Thyroid gland (tissue), 4 donors: ENCODE measurements around the gene DUSP12. TPM values are rescaled to one million over a fixed set of nuclear protein-coding genes. Genes with fewer than 3 reads are reported as not detected.

ENCODE experiments used
- DNase-seq, 2 donors: peaks; one replicate each; pipeline ENCODE4 v3.0.0-alpha.2; 2019
- H3K27ac ChIP-seq, 3 donors: fragments of 200-600 bp; sonication (generic); 1 replicate in 2 of 3; 2 replicates in 1 of 3; pipeline ENCODE4 v1.5.1; 2016 to 2019; ENCODE audit warnings: mild to moderate bottlenecking in 1 of 3, moderate library complexity in 1 of 3
- H3K27me3 ChIP-seq: fragments of 200-600 bp; sonication (generic); one replicate; pipeline ENCODE4 v1.5.1; 2019
- H3K36me3 ChIP-seq, 2 donors: fragments of 200-600 bp; sonication (generic); one replicate each; pipeline ENCODE4 v1.5.1; 2016 to 2019
- H3K4me1 ChIP-seq, 2 donors: fragments of 200-600 bp; sonication (generic); one replicate each; pipeline ENCODE4 v1.5.1; 2017 to 2019
- H3K4me3 ChIP-seq, 3 donors: fragments of 200-600 bp; sonication (generic); replicated peaks in 1 of 3; 1 replicate in 2 of 3; 2 replicates in 1 of 3; pipeline ENCODE4 v1.5.1; 2016; ENCODE audit warnings: mild to moderate bottlenecking in 1 of 3
- H3K9me3 ChIP-seq: fragments of 200-600 bp; sonication (generic); one replicate; pipeline ENCODE4 v1.5.1; 2017
- POLR2A ChIP-seq, 2 donors: fragments of 450-650 bp; IDR thresholded peaks; one replicate each; pipeline ENCODE4 v1.6.1; 2017; ENCODE audit warnings: antibody characterized with exemption in 2 of 2, mild to moderate bottlenecking in 2 of 2, moderate library complexity in 1 of 2
- WGBS, 2 donors: methylation state at CpG; one replicate each; pipeline ENCODE4 v1.1.5; 2017; 5-methylcytosine and 5-hydroxymethylcytosine counted together
- intact Hi-C: fragments of 100-400 bp; cut with DNase I; formaldehyde crosslinking; loops from one replicate; pipeline ENCODE4 v1.15.1; 2023
- total RNA-seq, 4 donors: library from RNA; depleted of rRNA; stranded (reverse); fragments of >200 nt; gene quantifications; one replicate each; pipeline ENCODE4 v1.2.3, GENCODE V29; 2016
- TF ChIP-seq, protein P1 (sequence below), 6 experiments: fragments of 200-600 bp in 3 of 6; fragments of 450-650 bp in 3 of 6; sonication (generic) in 3 of 6; IDR thresholded peaks; one replicate each; pipeline ENCODE4 v1.5.1; 2016 to 2019; ENCODE audit warnings: antibody characterized with exemption in 6 of 6, mild to moderate bottlenecking in 2 of 6, inconsistent platforms in 1 of 6, moderate library complexity in 1 of 6

DUSP12 gene, protein sequence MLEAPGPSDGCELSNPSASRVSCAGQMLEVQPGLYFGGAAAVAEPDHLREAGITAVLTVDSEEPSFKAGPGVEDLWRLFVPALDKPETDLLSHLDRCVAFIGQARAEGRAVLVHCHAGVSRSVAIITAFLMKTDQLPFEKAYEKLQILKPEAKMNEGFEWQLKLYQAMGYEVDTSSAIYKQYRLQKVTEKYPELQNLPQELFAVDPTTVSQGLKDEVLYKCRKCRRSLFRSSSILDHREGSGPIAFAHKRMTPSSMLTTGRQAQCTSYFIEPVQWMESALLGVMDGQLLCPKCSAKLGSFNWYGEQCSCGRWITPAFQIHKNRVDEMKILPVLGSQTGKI
- 10 to 100 TPM; 36.6 to 53.7 (median 39.8) TPM for total RNA-seq

- no peaks in the 10 kb centered on the region for H3K9me3 ChIP-seq
- 1 to 6% methylated on average over 16 to 33 of the region's 65 CpGs for whole genome bisulfite sequencing, 2 donors
- peaks cover 25 to 27% of the 10 kb centered on the region in 2 donors for H3K36me3 ChIP-seq
- H3K4me1 ChIP-seq = peaks cover 7 to 9% of the 10 kb centered on the region in 2 donors
- H3K27ac ChIP-seq = peak within 1 kb of the TSS; percentile 27 to 88 (median 87)
- peak in 1 of 2 donors; percentile 59 for TF ChIP-seq POLR2A (IDR thresholded peaks at IDR 0.05)
- TF ChIP-seq, protein P1, sequence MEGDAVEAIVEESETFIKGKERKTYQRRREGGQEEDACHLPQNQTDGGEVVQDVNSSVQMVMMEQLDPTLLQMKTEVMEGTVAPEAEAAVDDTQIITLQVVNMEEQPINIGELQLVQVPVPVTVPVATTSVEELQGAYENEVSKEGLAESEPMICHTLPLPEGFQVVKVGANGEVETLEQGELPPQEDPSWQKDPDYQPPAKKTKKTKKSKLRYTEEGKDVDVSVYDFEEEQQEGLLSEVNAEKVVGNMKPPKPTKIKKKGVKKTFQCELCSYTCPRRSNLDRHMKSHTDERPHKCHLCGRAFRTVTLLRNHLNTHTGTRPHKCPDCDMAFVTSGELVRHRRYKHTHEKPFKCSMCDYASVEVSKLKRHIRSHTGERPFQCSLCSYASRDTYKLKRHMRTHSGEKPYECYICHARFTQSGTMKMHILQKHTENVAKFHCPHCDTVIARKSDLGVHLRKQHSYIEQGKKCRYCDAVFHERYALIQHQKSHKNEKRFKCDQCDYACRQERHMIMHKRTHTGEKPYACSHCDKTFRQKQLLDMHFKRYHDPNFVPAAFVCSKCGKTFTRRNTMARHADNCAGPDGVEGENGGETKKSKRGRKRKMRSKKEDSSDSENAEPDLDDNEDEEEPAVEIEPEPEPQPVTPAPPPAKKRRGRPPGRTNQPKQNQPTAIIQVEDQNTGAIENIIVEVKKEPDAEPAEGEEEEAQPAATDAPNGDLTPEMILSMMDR (IDR thresholded peaks at IDR 0.05) = peak in 1 of 6 experiments; percentile 7
- intact Hi-C loops = loop anchor here (10.0 kb wide), 1 partner anchor 265 kb away; no protein-coding TSS in a partner anchor
- H3K27me3 ChIP-seq = no peaks in the 10 kb centered on the region
- peak within 1 kb of the TSS; percentile 60 to 95 (median 91) for H3K4me3 ChIP-seq
- peak; percentile 88 to 93 for DNase-seq
These were observed at the start of gene DUSP12 for GRCh38 chr1:161749509-161750407. DUSP12 (plus strand) TSS chr1:161749786; CDS start chr1:161749802, 16 bp downstream.

GRCh38 chr1:161702250-161702649, 47.3 kb upstream of the DUSP12 start:
- Histone ChIP-seq H3K4me1 (no peaks in the 10 kb centered on the region), H3K27ac (no peak overlapping the region), H3K4me3 (no peak overlapping the region), H3K27me3 (no peaks in the 10 kb centered on the region), H3K36me3 (no peaks in the 10 kb centered on the region), H3K9me3 (no peaks in the 10 kb centered on the region)
- intact Hi-C loops = no loop called here
- TF ChIP-seq, protein P1 (IDR thresholded peaks at IDR 0.05) = no peak
- no peak for TF ChIP-seq POLR2A (IDR thresholded peaks at IDR 0.05)
- WGBS, 2 donors = 76 to 80% methylated on average over 8 of the region's 8 CpGs
- no peak for DNase-seq

DNA sequence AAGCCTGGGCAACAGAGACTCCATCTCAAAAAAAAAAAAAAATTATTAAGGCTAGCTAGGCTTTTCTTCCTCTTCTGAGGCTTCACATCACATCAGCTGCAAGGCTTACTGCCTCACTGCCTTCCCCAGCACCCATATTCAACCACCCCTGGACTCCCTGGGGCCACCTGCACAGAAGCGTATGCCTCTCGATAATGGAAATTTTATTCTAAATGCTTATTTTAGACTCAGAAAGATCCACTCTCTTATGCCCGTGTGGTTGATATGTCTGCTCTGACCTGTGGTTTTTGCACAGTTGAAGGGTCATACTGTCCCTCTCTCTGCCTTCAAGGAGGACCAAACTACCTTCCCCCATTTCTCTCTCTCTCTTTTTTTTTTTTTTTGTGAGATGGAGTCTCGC, 44.0 kb upstream of the DUSP12 start:
- intact Hi-C loops = no loop called here
- Histone ChIP-seq H3K4me1 (no peaks in the 10 kb centered on the region), H3K9me3 (no peaks in the 10 kb centered on the region), H3K27me3 (no peaks in the 10 kb centered on the region), H3K27ac (no peak overlapping the region), H3K4me3 (no peak overlapping the region), H3K36me3 (no peaks in the 10 kb centered on the region)
- WGBS, 2 donors = 77 to 78% methylated on average over 4 of the region's 4 CpGs
- TF ChIP-seq POLR2A (IDR thresholded peaks at IDR 0.05) = no peak
- TF ChIP-seq, protein P1 (IDR thresholded peaks at IDR 0.05) = no peak
- no peak for DNase-seq

- DNase-seq = no peak
- H3K4me3 ChIP-seq = no peak overlapping the region
- no peaks in the 10 kb centered on the region for H3K9me3 ChIP-seq
- TF ChIP-seq, protein P1 (IDR thresholded peaks at IDR 0.05) = no peak
- TF ChIP-seq POLR2A (IDR thresholded peaks at IDR 0.05) = no peak
- no peak overlapping the region for H3K27ac ChIP-seq
- no peaks in the 10 kb centered on the region for H3K27me3 ChIP-seq
- 84 to 90% methylated on average over 3 of the region's 3 CpGs for WGBS, 2 donors
- no peaks in the 10 kb centered on the region for H3K4me1 ChIP-seq
- intact Hi-C loops = no loop called here
- no peaks in the 10 kb centered on the region for H3K36me3 ChIP-seq
These were observed 43.5 kb upstream of the DUSP12 start for GRCh38 chr1:161706113-161706481.
